Measurements from ENCODE around the gene ATXN7L3. TPM values are rescaled to one million over a fixed set of nuclear protein-coding genes. Genes with fewer than 3 reads are reported as not detected.

The ATXN7L3 gene
- total and polyA plus RNA-seq, 9 of the 15 experiments (the other 6 are each of a cell fraction or from before 2014, with no cell fraction given) = 0.62 to 66.1 (median 33.2) TPM

DNA sequence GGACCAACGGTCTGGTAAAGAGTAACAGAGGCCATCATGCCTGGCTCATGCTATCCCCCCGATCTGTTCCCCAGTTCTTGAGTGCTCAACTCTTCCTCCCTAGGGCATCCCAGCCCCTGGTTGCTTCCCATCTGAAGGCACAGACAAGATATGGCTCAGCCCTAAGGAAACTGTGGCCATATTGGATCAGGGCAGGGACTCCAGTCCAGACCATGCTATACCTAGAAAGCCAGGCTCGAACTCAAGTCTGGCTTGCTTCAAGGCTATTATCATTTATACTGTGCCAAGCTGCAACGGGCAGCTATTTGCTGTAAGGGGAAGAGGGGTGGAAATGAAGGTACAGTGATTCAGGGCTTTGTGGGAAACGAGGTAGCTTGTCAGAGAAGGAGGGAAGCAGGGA lies 17.0 kb upstream of the ATXN7L3 start:
- ChIA-PET POLR2A (interaction anchor here (0.5 to 1.6 kb wide), 8 partner anchors 9 to 808 kb away, joined by 3 to 5 read pairs (median 3); no protein-coding TSS in a partner anchor), CTCF (ENCODE audit: low intra/inter-chr PET ratio) (interaction anchor here (0.5 kb wide), 1 partner anchor 118 kb away, joined by 3 read pairs; no protein-coding TSS in a partner anchor)
- in situ Hi-C loops (cut with MboI) = no loop called here
- 60% methylated on average over 5 of the region's 5 CpGs for WGBS (ENCODE audit: insufficient coverage, low coverage, missing lambda C conversion rate)
- H4K20me1 ChIP-seq (replicated peaks; ENCODE audit: control insufficient read depth, insufficient read depth, low read length) = no peaks in the 10 kb centered on the region
- FAIRE-seq = peak; percentile 83
- intact Hi-C loops (cut with micrococcal nuclease) = no loop called here
- H3K79me2 ChIP-seq (ENCODE audit: control insufficient read depth, insufficient read depth, low read length) = peaks cover 47% of the 10 kb centered on the region
- peak overlapping the region; percentile 83 for H3K4me3 ChIP-seq
- peaks cover 57% of the 10 kb centered on the region for H3K36me3 ChIP-seq (ENCODE audit: control insufficient read depth, insufficient read depth, low read length)
- no peak overlapping the region for H2AFZ ChIP-seq (ENCODE audit: low read depth, low read length)
- H3K9ac ChIP-seq (ENCODE audit: insufficient read depth in 1 of 2, low read depth in 2 of 2, low read length in 2 of 2) = peak overlapping the region; percentile 96 to 99
- no peaks in the 10 kb centered on the region for H3K9me3 ChIP-seq (replicated peaks; ENCODE audit: control insufficient read depth, insufficient read depth, low read depth, low read length)
- no peaks in the 10 kb centered on the region for H3K9me1 ChIP-seq (ENCODE audit: control insufficient read depth, insufficient read depth, low read length)
- H3K27me3 ChIP-seq (ENCODE audit: control insufficient read depth in 2 of 2, insufficient read depth in 2 of 2, low read length in 2 of 2) = no peaks in the 10 kb centered on the region
- TF ChIP-seq ZNF316 (IDR thresholded peaks at IDR 0.05) (peak; percentile 1), TRIM28 (IDR thresholded peaks at IDR 0.05) (no peak), YY1 (IDR thresholded peaks at IDR 0.05; ENCODE audit: borderline replicate concordance in 1 of 3, control insufficient read depth in 1 of 3, extremely low read depth in 1 of 3, insufficient read depth in 3 of 3, insufficient read length in 1 of 3, insufficient replicate concordance in 2 of 3, low read depth in 1 of 3, low read length in 2 of 3) (peak in 2 of 3 experiments; percentile 26 to 71)
- TF ChIP-seq, protein P1, sequence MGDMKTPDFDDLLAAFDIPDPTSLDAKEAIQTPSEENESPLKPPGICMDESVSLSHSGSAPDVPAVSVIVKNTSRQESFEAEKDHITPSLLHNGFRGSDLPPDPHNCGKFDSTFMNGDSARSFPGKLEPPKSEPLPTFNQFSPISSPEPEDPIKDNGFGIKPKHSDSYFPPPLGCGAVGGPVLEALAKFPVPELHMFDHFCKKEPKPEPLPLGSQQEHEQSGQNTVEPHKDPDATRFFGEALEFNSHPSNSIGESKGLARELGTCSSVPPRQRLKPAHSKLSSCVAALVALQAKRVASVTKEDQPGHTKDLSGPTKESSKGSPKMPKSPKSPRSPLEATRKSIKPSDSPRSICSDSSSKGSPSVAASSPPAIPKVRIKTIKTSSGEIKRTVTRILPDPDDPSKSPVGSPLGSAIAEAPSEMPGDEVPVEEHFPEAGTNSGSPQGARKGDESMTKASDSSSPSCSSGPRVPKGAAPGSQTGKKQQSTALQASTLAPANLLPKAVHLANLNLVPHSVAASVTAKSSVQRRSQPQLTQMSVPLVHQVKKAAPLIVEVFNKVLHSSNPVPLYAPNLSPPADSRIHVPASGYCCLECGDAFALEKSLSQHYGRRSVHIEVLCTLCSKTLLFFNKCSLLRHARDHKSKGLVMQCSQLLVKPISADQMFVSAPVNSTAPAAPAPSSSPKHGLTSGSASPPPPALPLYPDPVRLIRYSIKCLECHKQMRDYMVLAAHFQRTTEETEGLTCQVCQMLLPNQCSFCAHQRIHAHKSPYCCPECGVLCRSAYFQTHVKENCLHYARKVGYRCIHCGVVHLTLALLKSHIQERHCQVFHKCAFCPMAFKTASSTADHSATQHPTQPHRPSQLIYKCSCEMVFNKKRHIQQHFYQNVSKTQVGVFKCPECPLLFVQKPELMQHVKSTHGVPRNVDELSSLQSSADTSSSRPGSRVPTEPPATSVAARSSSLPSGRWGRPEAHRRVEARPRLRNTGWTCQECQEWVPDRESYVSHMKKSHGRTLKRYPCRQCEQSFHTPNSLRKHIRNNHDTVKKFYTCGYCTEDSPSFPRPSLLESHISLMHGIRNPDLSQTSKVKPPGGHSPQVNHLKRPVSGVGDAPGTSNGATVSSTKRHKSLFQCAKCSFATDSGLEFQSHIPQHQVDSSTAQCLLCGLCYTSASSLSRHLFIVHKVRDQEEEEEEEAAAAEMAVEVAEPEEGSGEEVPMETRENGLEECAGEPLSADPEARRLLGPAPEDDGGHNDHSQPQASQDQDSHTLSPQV (IDR thresholded peaks at IDR 0.05) = 0 out of 2 replicates have a peak, but pooled peaks have one; percentile 13
- TF ChIP-seq, protein P2, sequence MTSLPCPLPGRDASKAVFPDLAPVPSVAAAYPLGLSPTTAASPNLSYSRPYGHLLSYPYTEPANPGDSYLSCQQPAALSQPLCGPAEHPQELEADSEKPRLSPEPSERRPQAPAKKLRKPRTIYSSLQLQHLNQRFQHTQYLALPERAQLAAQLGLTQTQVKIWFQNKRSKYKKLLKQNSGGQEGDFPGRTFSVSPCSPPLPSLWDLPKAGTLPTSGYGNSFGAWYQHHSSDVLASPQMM (CRISPR knock-in tag; IDR thresholded peaks at IDR 0.05) = no peak
- peak overlapping the region; percentile 95 for H3K4me2 ChIP-seq (ENCODE audit: insufficient read depth, low read length)
- no peak for DNase-seq (ENCODE audit: extremely low read depth in 1 of 4, low spot score in 3 of 4)
- H3K27ac ChIP-seq (ENCODE audit: extremely low read depth, low read depth, low read length) = peak overlapping the region; percentile 79
- peaks cover 16 to 41% of the 10 kb centered on the region in 2 experiments for H3K4me1 ChIP-seq (replicated peaks in 1 of 2; ENCODE audit: control insufficient read depth in 2 of 2, insufficient read depth in 2 of 2, low read length in 2 of 2)
- no peak for ATAC-seq
- BruUV-seq (replicated peaks) = no TSS peak

Measured in K562 (cell line).